Measurements from ENCODE around the gene P2RY8.
"Not testable (repeated sequence)": the region's sequence is repeated elsewhere in the genome, so short reads cannot be mapped to it uniquely, and the experiment has no call there.

Gene P2RY8

GRCh38 chrX:1520350-1520749, 16.6 kb downstream of the P2RY8 start:
- in situ Hi-C loops (cut with HindIII; ENCODE audit: low sequenced_read_pairs), result no loop called here

GRCh38 chrX:1519022-1519497, 17.9 kb downstream of the P2RY8 start:
- in situ Hi-C loops (cut with HindIII; ENCODE audit: low sequenced_read_pairs), result no loop called here

GRCh38 chrX:1518512-1518911, 18.5 kb downstream of the P2RY8 start:
- in situ Hi-C loops (cut with HindIII; ENCODE audit: low sequenced_read_pairs), result no loop called here

- in situ Hi-C loops (cut with HindIII; ENCODE audit: low sequenced_read_pairs), result no loop called here
Measured at GRCh38 chrX:1516596-1517104, 20.3 kb downstream of the P2RY8 start.

GRCh38 chrX:1511829-1512228, 25.2 kb downstream of the P2RY8 start:
- in situ Hi-C loops (cut with HindIII; ENCODE audit: low sequenced_read_pairs), result no loop called here

DNA sequence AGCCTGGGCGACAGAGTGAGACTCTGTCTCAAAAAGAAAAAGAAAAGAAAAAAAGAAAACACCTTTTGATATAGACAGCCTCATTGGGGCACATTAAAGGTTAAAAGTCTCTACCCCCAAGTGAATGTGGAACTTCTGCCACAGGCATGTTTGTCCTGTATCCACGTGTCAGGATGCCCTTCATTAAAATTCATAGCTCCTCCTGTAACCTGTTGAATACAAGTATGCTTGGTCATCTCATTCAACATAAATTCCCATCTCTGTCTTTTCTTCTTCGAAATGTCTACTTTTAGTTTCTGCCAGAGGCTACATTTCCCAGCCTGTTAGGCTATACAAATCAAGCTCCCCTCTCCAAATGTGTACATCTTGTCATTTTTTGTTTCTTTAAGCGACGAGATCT, 25.8 kb downstream of the P2RY8 start:
- in situ Hi-C loops (cut with HindIII; ENCODE audit: low sequenced_read_pairs), result no loop called here

GRCh38 chrX:1507511-1508463, 29.2 kb downstream of the P2RY8 start:
- in situ Hi-C loops (cut with HindIII; ENCODE audit: low sequenced_read_pairs), result no loop called here

- in situ Hi-C loops (cut with HindIII; ENCODE audit: low sequenced_read_pairs), result no loop called here
Measured at GRCh38 chrX:1506916-1507315, 30.1 kb downstream of the P2RY8 start.

DNA sequence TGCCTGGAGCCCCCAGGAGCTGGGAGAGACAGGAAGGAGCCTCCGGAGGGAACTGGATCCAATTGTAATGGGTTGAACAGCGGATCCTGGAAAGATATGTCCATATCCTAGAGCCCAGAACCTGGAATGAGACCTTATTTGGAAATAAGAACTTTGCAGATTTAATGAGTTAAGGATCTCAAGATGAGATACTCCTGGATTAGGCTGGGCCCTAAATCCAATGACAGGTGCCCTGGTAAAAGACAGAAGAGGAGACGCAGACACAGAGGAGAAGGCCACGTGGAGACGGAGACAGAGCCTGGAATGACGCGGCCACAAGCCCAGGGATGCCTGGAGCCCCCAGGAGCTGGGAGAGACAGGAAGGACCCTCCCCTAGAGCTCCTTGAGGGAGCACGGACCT, 34.1 kb downstream of the P2RY8 start:
- in situ Hi-C loops (cut with HindIII; ENCODE audit: low sequenced_read_pairs), result no loop called here

- in situ Hi-C loops (cut with HindIII; ENCODE audit: low sequenced_read_pairs), result no loop called here
Measured at GRCh38 chrX:1502241-1502640, 34.7 kb downstream of the P2RY8 start.

GRCh38 chrX:1500701-1501624, 36.0 kb downstream of the P2RY8 start:
- in situ Hi-C loops (cut with HindIII; ENCODE audit: low sequenced_read_pairs), result no loop called here

DNA sequence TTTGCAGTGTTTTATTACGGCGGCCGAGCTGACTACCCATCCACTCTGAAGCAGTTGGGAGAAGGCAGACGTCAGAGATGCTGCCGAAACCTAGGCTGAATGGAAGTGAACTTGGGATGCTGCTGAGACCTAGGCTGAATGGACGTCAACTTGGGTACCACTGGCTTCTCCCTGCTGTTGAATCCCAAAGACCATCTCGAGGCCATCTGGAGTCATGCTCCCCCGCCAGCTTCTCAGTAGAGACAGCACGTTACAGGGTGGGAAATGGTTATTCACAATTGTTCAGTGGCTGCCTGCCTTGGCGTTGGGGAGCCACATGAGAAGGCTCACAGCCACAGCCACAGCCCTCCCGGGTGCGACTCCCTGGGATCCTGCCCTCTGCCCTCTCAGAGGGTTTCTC, 40.9 kb downstream of the P2RY8 start:
- in situ Hi-C loops (cut with HindIII; ENCODE audit: low sequenced_read_pairs), result no loop called here

- in situ Hi-C loops (cut with HindIII; ENCODE audit: low sequenced_read_pairs), result no loop called here
Measured at GRCh38 chrX:1493877-1494510, 43.0 kb downstream of the P2RY8 start.

DNA sequence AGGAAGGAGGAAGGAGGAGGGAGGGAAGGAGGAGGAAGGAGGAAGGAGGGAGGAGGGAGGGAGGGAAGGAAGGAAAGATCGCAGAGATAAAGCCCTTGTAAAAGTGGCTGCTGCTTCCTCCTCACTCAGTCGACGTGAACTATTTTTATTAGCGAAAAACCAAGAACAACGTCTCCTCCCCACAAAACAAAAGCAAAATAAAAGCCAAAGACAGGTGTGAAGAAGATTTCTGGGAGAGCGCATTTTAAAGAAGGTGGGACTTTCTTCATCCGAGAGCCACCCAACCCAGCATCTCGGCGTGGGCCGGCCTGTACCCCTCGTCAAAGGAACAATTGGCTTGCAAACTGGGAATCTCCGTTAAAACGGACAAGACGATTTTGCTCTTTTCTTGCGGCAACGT, 43.6 kb downstream of the P2RY8 start:
- in situ Hi-C loops (cut with HindIII; ENCODE audit: low sequenced_read_pairs), result no loop called here

DNA sequence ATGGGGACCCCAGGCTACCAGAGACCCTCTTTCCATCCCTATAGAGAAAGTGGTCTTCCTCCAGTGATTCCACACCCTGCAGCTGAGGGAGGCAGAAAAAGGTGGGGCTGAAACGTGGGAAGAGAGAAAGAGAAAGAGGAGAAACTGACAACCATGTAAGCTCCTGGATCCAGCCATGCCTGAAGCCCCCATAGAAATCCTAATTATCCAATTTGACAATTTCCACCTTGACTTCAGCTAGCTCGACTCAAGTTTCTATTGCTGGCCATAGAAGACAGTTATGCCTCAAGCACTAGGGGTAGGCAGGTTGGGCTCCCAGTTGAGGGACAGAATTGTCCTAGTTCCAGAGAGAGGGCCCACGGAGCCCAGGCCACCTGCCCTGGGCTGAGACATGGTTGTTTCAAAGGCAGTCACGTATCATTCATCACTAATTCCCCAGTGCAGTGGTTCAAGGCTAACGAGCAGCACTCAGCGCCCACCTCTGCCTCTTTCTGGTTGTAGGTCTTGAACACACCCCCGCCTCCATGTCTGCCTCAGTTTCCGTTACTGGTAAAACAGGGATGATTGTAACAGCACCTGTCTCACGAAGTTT, 44.5 kb downstream of the P2RY8 start:
- in situ Hi-C loops (cut with HindIII; ENCODE audit: low sequenced_read_pairs), result no loop called here

GRCh38 chrX:1491851-1492349, 45.1 kb downstream of the P2RY8 start:
- in situ Hi-C loops (cut with HindIII; ENCODE audit: low sequenced_read_pairs), result no loop called here

- in situ Hi-C loops (cut with HindIII; ENCODE audit: low sequenced_read_pairs), result not testable (repeated sequence)
Measured at GRCh38 chrX:1491248-1491647, 45.7 kb downstream of the P2RY8 start.

- in situ Hi-C loops (cut with HindIII; ENCODE audit: low sequenced_read_pairs), result not testable (repeated sequence)
Measured at GRCh38 chrX:1490723-1491122, 46.3 kb downstream of the P2RY8 start.

GRCh38 chrX:1489354-1489753, 47.6 kb downstream of the P2RY8 start:
- in situ Hi-C loops (cut with HindIII; ENCODE audit: low sequenced_read_pairs), result not testable (repeated sequence)

DNA sequence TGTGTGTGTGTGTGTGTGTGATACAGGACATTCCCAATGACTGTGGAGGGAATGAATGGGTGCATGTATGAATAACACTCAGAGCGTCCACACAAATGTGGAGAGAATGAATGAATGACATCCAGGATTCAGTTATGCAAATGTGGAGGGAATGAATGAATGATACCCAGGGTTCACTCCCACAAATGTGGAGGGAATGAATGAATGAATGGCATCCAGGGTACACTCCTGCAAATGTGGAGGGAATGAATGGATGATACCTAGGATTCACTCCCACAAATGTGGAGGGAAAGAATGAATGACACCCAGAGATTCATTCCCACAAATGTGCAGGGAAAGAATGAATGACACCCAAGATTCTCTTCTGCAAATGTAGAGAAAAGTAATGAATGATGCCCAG, 48.2 kb downstream of the P2RY8 start:
- in situ Hi-C loops (cut with HindIII; ENCODE audit: low sequenced_read_pairs), result no loop called here

Measured in endothelial cell of hepatic sinusoid (primary cell).